Ishikawa (cell line): Measurements from ENCODE around the gene MYO15B.

Source experiments
- CREB1 ChIP-seq: IDR thresholded peaks from 2 replicates; pipeline ENCODE4 v1.6.1; 2012; ENCODE audit warnings: low read depth
- TAF1 ChIP-seq: IDR thresholded peaks from 2 replicates; pipeline ENCODE4 v1.6.1; 2012; ENCODE audit warnings: low read depth, mild to moderate bottlenecking
- USF1 ChIP-seq: IDR thresholded peaks from 2 replicates; pipeline ENCODE4 v1.6.1; 2012
- YY1 ChIP-seq: IDR thresholded peaks from 2 replicates; pipeline ENCODE4 v1.6.1; 2012; ENCODE audit warnings: low read depth

- TF ChIP-seq CREB1 (no peak), USF1 (no peak), TAF1 (no peak), YY1 (no peak)
Measured at GRCh38 chr17:75634376-75634740, 46.8 kb downstream of the MYO15B start.
